BLaER1 (cell line): Measurements from ENCODE around the gene CDKAL1.

Experiments
- H3K27ac ChIP-seq: shearing (Covaris generic); formaldehyde crosslinking; 2 replicates; pipeline ENCODE4 v1.8.1; 2022
- H3K27me3 ChIP-seq: shearing (Covaris generic); formaldehyde crosslinking; 2 replicates; pipeline ENCODE4 v1.8.1; 2022
- H3K36me3 ChIP-seq: shearing (Covaris generic); formaldehyde crosslinking; 2 replicates; pipeline ENCODE4 v1.8.1; 2022
- H3K4me1 ChIP-seq: shearing (Covaris generic); formaldehyde crosslinking; 2 replicates; pipeline ENCODE4 v1.8.1; 2022
- H3K4me2 ChIP-seq: shearing (Covaris generic); formaldehyde crosslinking; 2 replicates; pipeline ENCODE4 v1.8.1; 2022
- H3K4me3 ChIP-seq: shearing (Covaris generic); formaldehyde crosslinking; 2 replicates; pipeline ENCODE4 v1.8.1; 2022
- H3K9ac ChIP-seq: shearing (Covaris generic); formaldehyde crosslinking; 2 replicates; pipeline ENCODE4 v1.8.1; 2022
- H3K9me3 ChIP-seq: shearing (Covaris generic); formaldehyde crosslinking; 2 replicates; pipeline ENCODE4 v1.8.1; 2022
- H4K20me1 ChIP-seq: shearing (Covaris generic); formaldehyde crosslinking; 2 replicates; pipeline ENCODE4 v1.8.1; 2022
- Cebpa-rat ChIP-seq: shearing (Covaris generic); IDR thresholded peaks from 2 replicates; pipeline ENCODE4 v1.8.1; 2022

Gene CDKAL1

GRCh38 chr6:20700375-20700774 is 166.1 kb downstream of the CDKAL1 start:
- H3K36me3 ChIP-seq, result no peaks in the 10 kb centered on the region
- 0 out of 2 replicates have a peak, but pooled peaks cover 9% of the 10 kb centered on the region for H4K20me1 ChIP-seq
- no peak overlapping the region for H3K4me2 ChIP-seq
- no peaks in the 10 kb centered on the region for H3K27me3 ChIP-seq
- H3K4me1 ChIP-seq, result no peaks in the 10 kb centered on the region
- H3K27ac ChIP-seq, result no peak overlapping the region
- no peak overlapping the region for H3K9ac ChIP-seq
- H3K4me3 ChIP-seq, result no peak overlapping the region
- no peak for TF ChIP-seq Cebpa-rat
- H3K9me3 ChIP-seq, result no peaks in the 10 kb centered on the region

DNA sequence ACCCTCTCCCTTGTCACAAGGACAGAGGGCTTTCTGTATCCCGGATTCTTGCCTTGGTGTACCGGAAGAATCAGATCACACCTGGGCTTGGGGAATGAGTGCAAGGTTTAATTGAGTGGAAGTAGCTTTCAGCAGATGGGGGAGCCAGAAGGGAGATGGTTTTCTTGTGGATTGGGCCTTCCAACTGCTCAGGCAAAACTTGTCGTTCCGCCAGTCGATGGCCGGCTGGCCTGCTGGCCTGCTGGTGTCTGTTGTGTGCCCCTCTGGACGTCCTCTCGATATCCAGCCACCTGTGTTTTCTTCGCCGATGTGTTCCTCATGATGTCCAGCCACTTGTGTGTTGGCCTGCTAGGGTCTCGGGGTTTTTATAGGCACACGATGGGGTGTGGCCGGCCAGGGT is 168.1 kb downstream of the CDKAL1 start:
- Histone ChIP-seq H4K20me1 (0 out of 2 replicates have a peak, but pooled peaks cover 9% of the 10 kb centered on the region), H3K27ac (no peak overlapping the region), H3K4me1 (no peaks in the 10 kb centered on the region), H3K36me3 (no peaks in the 10 kb centered on the region), H3K9ac (no peak overlapping the region), H3K27me3 (no peaks in the 10 kb centered on the region), H3K4me2 (no peak overlapping the region), H3K9me3 (no peaks in the 10 kb centered on the region), H3K4me3 (no peak overlapping the region)
- TF ChIP-seq Cebpa-rat, result no peak

DNA sequence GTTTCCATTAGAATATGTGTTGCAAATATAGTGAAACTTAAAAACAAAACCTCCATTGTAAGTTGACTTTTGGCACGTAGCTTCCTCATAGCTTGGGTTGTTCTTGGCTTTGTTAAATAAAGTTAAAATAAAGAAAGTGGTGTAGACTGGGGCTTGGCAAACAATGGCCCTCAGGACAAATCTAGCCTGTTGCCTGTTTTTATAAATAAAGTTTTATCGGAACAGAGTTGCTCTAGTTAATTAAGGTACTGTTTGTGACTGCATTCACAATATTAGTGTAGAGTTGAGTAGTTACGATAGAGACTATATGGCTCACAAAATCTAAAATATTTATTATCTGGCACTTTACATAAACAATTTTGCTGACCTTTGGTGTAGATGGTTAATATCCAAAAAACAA is 168.8 kb downstream of the CDKAL1 start:
- no peak overlapping the region for H3K4me3 ChIP-seq
- no peaks in the 10 kb centered on the region for H3K27me3 ChIP-seq
- no peaks in the 10 kb centered on the region for H3K36me3 ChIP-seq
- H4K20me1 ChIP-seq, result 0 out of 2 replicates have a peak, but pooled peaks cover 9% of the 10 kb centered on the region
- H3K9me3 ChIP-seq, result no peaks in the 10 kb centered on the region
- no peaks in the 10 kb centered on the region for H3K4me1 ChIP-seq
- H3K4me2 ChIP-seq, result no peak overlapping the region
- H3K9ac ChIP-seq, result no peak overlapping the region
- TF ChIP-seq Cebpa-rat, result no peak
- no peak overlapping the region for H3K27ac ChIP-seq

GRCh38 chr6:20704325-20705025 is 170.2 kb downstream of the CDKAL1 start:
- Histone ChIP-seq H3K27me3 (no peaks in the 10 kb centered on the region), H3K4me3 (no peak overlapping the region), H3K4me1 (no peaks in the 10 kb centered on the region), H3K9ac (no peak overlapping the region), H3K36me3 (no peaks in the 10 kb centered on the region), H3K9me3 (no peaks in the 10 kb centered on the region), H3K4me2 (no peak overlapping the region), H4K20me1 (0 out of 2 replicates have a peak, but pooled peaks cover 9% of the 10 kb centered on the region), H3K27ac (no peak overlapping the region)
- TF ChIP-seq Cebpa-rat, result no peak

GRCh38 chr6:20705741-20706140 is 171.5 kb downstream of the CDKAL1 start:
- Histone ChIP-seq H3K4me3 (no peak overlapping the region), H3K9me3 (no peaks in the 10 kb centered on the region), H3K27ac (no peak overlapping the region), H3K4me2 (no peak overlapping the region), H4K20me1 (0 out of 2 replicates have a peak, but pooled peaks cover 9% of the 10 kb centered on the region), H3K4me1 (no peaks in the 10 kb centered on the region), H3K36me3 (no peaks in the 10 kb centered on the region), H3K27me3 (no peaks in the 10 kb centered on the region), H3K9ac (no peak overlapping the region)
- TF ChIP-seq Cebpa-rat, result no peak

DNA sequence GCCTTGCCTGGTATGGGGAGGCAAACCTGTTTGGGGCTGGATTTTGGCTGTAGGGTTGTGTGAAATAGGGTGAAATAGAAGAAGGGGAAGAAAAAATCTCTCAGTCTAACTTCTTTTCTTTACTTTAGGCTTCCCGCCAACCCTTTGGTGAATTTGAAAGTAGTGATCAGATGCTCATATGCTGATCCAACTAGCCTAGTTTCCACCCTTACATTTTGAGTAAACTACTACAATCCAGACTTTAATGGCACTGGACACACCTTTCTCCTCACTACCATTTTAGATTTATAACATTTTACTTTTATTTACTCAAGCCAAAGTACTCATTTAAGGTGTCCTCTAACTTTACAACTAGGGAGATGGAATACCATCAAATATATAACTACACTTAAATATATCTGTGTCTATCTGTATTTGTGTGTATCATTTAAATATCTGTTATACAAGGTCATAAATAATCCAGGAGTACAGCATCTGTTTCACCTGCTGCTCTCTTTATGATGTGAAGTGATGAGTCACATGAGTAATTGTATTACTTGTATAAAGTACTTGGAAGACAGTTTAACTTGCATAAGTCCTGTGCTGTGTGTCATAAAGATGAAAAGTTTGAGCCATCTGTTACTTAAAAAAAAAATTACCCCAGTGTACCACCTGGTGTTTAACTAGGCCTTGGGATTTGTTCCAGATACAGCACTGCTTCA is 172.1 kb downstream of the CDKAL1 start:
- no peaks in the 10 kb centered on the region for H3K9me3 ChIP-seq
- H3K9ac ChIP-seq, result no peak overlapping the region
- H3K4me2 ChIP-seq, result no peak overlapping the region
- no peak overlapping the region for H3K27ac ChIP-seq
- H3K36me3 ChIP-seq, result no peaks in the 10 kb centered on the region
- no peaks in the 10 kb centered on the region for H3K27me3 ChIP-seq
- no peaks in the 10 kb centered on the region for H3K4me1 ChIP-seq
- no peak overlapping the region for H3K4me3 ChIP-seq
- 0 out of 2 replicates have a peak, but pooled peaks cover 9% of the 10 kb centered on the region for H4K20me1 ChIP-seq
- TF ChIP-seq Cebpa-rat, result no peak

DNA sequence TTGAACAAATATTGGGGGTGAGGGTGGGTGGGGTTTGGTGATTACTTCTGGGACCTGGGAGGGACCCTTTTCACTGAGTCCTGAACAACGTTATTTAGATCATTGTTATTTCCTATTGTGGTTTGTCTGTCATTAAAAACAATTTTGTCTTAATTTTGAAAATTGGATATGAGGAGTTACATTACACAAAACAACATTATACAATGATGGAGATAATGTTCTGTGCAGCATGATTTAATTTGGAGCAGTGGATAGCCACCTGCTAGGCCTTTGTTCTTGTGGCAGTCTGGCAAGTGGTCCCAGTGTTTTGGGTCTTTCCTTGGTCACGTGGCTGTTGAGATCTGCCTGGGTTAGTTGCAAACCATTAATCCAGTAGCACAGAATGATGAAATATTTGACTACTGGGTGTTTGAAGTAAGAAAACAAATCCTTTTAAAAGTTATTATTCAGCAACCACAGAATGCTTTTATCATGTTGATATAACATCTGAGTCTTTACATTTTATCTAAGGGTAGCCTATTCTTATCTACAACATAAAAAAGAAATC is 172.8 kb downstream of the CDKAL1 start:
- no peaks in the 10 kb centered on the region for H3K9me3 ChIP-seq
- no peaks in the 10 kb centered on the region for H3K4me1 ChIP-seq
- no peak overlapping the region for H3K4me3 ChIP-seq
- H3K27ac ChIP-seq, result no peak overlapping the region
- H3K9ac ChIP-seq, result no peak overlapping the region
- no peaks in the 10 kb centered on the region for H3K36me3 ChIP-seq
- H3K4me2 ChIP-seq, result no peak overlapping the region
- TF ChIP-seq Cebpa-rat, result no peak
- 0 out of 2 replicates have a peak, but pooled peaks cover 7% of the 10 kb centered on the region for H4K20me1 ChIP-seq
- no peaks in the 10 kb centered on the region for H3K27me3 ChIP-seq

- H3K27ac ChIP-seq, result no peak overlapping the region
- no peak overlapping the region for H3K4me3 ChIP-seq
- H3K9me3 ChIP-seq, result no peaks in the 10 kb centered on the region
- no peaks in the 10 kb centered on the region for H3K4me1 ChIP-seq
- no peaks in the 10 kb centered on the region for H3K36me3 ChIP-seq
- TF ChIP-seq Cebpa-rat, result no peak
- no peaks in the 10 kb centered on the region for H3K27me3 ChIP-seq
- H3K4me2 ChIP-seq, result no peak overlapping the region
- no peak overlapping the region for H3K9ac ChIP-seq
- no peaks in the 10 kb centered on the region for H4K20me1 ChIP-seq
Observed at GRCh38 chr6:20707870-20708269, 173.6 kb downstream of the CDKAL1 start.

DNA sequence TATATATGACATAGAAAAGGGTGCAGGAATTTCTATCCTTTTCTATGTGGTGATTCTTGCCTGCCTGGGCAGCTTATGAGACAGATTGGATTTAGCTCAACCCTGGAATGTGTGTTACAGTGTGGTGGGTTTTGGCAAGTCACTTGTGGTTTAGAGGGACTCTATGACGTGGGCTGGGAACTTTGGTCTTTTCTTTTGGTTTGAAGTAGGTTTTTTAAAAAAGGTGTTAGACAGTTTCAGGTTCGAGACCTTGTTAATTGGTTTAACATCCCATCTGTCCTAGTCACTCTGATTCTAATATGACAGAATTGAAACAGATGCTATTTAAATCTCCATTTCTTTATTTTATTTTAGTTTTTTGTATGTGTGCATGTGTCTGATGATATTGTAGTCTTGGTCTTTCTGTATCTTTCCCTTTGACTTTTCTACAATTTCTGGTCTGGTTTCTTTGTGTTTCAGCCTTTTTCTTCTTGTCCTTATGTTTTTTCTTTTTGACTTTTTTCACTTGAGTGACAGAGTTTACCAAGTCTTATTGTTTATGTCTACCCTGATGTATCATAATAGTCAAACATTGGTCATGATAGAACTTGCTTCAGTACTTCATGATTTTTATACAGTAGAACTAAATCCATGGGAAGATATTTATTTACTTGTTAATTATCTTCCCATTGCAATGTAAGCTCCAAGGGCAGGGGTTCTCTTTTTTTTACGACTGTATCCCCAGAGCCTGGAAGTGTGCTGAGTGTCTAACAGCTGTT is 174.3 kb downstream of the CDKAL1 start:
- Histone ChIP-seq H3K4me3 (no peak overlapping the region), H3K4me2 (no peak overlapping the region), H4K20me1 (no peaks in the 10 kb centered on the region), H3K4me1 (no peaks in the 10 kb centered on the region), H3K9ac (no peak overlapping the region), H3K9me3 (no peaks in the 10 kb centered on the region), H3K27ac (no peak overlapping the region), H3K27me3 (no peaks in the 10 kb centered on the region), H3K36me3 (no peaks in the 10 kb centered on the region)
- no peak for TF ChIP-seq Cebpa-rat
